SH-SY5Y (cell line): ENCODE results near the gene CTDNEP1.

Experiments used
- GATA2 ChIP-seq: IDR thresholded peaks from 2 replicates; pipeline ENCODE4 v1.6.1; 2011; ENCODE audit warnings: mild to moderate bottlenecking, low read depth, low read length
- GATA3 ChIP-seq: IDR thresholded peaks from 2 replicates; pipeline ENCODE4 v1.6.1; 2011; ENCODE audit warnings: low read depth, mild to moderate bottlenecking, low read length, moderate library complexity

DNA sequence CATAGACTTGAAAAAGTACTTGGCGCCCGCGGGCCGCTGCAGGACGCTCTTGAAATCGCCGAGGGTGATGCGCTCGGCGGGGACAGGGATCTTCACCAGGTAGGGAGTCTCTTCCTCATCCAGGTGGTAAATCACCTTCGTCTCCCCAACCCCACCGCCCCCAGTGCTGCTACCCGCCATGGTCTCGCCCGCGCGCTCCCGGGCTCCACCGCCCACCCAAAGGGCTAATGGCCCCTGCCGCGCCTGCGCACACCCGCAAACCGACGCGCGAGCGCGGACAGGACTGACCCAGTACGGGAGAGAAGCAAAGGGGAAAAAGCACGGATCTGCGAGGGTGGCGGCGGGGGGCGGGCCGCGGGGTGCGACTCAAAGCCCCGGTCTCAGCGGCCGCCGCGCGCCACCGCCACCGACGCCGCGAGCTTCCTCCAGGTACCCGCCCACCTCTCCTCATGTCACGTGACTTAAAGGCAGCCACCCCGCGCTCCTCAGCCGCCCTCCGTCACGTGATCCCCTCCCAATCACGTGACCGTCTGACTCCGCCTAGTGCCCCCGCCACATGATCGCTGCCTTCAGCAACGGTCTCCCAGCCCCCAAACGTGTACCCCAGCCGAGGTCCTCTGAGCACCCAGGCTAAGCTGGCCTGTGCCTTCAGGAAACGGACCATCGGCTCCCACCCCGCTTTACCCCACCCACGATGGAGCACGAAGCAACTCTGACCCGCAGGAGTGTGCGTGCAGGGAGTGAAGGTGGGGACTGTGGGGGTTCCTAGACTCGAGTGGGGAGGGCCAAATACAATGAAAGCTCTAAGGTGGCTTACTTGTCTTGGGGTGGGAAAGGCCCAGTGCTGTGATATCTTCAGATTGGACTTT is 17.2 kb downstream of the CTDNEP1 start, which contains the start of gene DVL2:
- TF ChIP-seq GATA3 (no peak), GATA2 (no peak)
